ENCODE measurements around the gene TMC3.
"Not testable (repeated sequence)": the region's sequence is repeated elsewhere in the genome, so short reads cannot be mapped to it uniquely, and the experiment has no call there.

TMC3 gene

GRCh38 chr15:81343371-81343770 lies 30.6 kb downstream of the TMC3 start:
- no peak for DNase-seq

- no peak for DNase-seq
Observed at GRCh38 chr15:81341351-81341750, 32.7 kb downstream of the TMC3 start.

GRCh38 chr15:81339851-81340250 lies 34.2 kb downstream of the TMC3 start:
- no peak for DNase-seq

GRCh38 chr15:81339321-81339720 lies 34.7 kb downstream of the TMC3 start:
- no peak for DNase-seq

- no peak for DNase-seq
Observed at GRCh38 chr15:81338170-81339007, 35.6 kb downstream of the TMC3 start.

GRCh38 chr15:81337713-81338157 lies 36.3 kb downstream of the TMC3 start:
- DNase-seq, result no peak

GRCh38 chr15:81337241-81337640 lies 36.8 kb downstream of the TMC3 start:
- DNase-seq, result no peak

- no peak for DNase-seq
Observed at GRCh38 chr15:81336568-81336967, 37.4 kb downstream of the TMC3 start.

- DNase-seq, result no peak
Observed at GRCh38 chr15:81335631-81336030, 38.4 kb downstream of the TMC3 start.

GRCh38 chr15:81334768-81335435 lies 39.1 kb downstream of the TMC3 start:
- no peak for DNase-seq

GRCh38 chr15:81333363-81333762 lies 40.6 kb downstream of the TMC3 start:
- DNase-seq, result no peak

GRCh38 chr15:81332326-81332725 lies 41.7 kb downstream of the TMC3 start:
- DNase-seq, result no peak

GRCh38 chr15:81331600-81331999 lies 42.4 kb downstream of the TMC3 start:
- no peak for DNase-seq

GRCh38 chr15:81331141-81331540 lies 42.9 kb downstream of the TMC3 start:
- not testable (repeated sequence) for DNase-seq

- DNase-seq, result no peak
Observed at GRCh38 chr15:81330366-81331090, 43.5 kb downstream of the TMC3 start.

GRCh38 chr15:81329446-81329845 lies 44.6 kb downstream of the TMC3 start:
- DNase-seq, result no peak

- DNase-seq, result no peak
Observed at GRCh38 chr15:81327516-81327915, 46.5 kb downstream of the TMC3 start.

GRCh38 chr15:81326466-81327212 lies 47.4 kb downstream of the TMC3 start:
- DNase-seq, result no peak

GRCh38 chr15:81323944-81324881 lies 49.8 kb downstream of the TMC3 start, which contains the start of gene STARD5:
Gene STARD5 (minus strand): TSS chr15:81324141. CDS start chr15:81324099, 42 bp downstream.
- peak; percentile 83 to 94 (median 90) for DNase-seq

GRCh38 chr15:81323559-81323943 lies 50.5 kb downstream of the TMC3 start:
- no peak for DNase-seq

- DNase-seq, result no peak
Observed at GRCh38 chr15:81322676-81323253, 51.2 kb downstream of the TMC3 start.

Data from activated naive CD4-positive, alpha-beta T cell (primary cell).